ENCODE measurements around the gene PDIA5. TPM values are rescaled to one million over a fixed set of nuclear protein-coding genes. Genes with fewer than 3 reads are reported as not detected.

PDIA5 gene
- total RNA-seq, 1 donor from 2014 or later: 28.5 TPM

- TF ChIP-seq CTCF (conservative IDR thresholded peaks at IDR 0.05): no peak
- no peaks in the 10 kb centered on the region for H3K27me3 Mint-ChIP-seq
- H3K27ac Mint-ChIP-seq: no peak overlapping the region
- peaks cover 35% of the 10 kb centered on the region for H3K4me1 Mint-ChIP-seq (ENCODE audit: unreplicated experiment)
- H3K9me3 Mint-ChIP-seq: no peaks in the 10 kb centered on the region
- H3K4me3 Mint-ChIP-seq: no peak overlapping the region
- peaks cover 9% of the 10 kb centered on the region for H3K36me3 Mint-ChIP-seq
- DNase-seq (ENCODE audit: extremely low spot score, unreplicated experiment): no peak
These were observed 22.9 kb downstream of the PDIA5 start for GRCh38 chr3:123089611-123090331.

- Mint-ChIP-seq H3K27ac (peak overlapping the region; percentile 37), H3K9me3 (no peaks in the 10 kb centered on the region), H3K4me1 (ENCODE audit: unreplicated experiment) (peaks cover 23% of the 10 kb centered on the region), H3K27me3 (no peaks in the 10 kb centered on the region), H3K36me3 (peaks cover 9% of the 10 kb centered on the region), H3K4me3 (no peak overlapping the region)
- TF ChIP-seq CTCF (conservative IDR thresholded peaks at IDR 0.05): no peak
- no peak for DNase-seq (ENCODE audit: extremely low spot score, unreplicated experiment)
These were observed 24.1 kb downstream of the PDIA5 start for GRCh38 chr3:123090728-123091531.

- no peak for TF ChIP-seq CTCF (conservative IDR thresholded peaks at IDR 0.05)
- Mint-ChIP-seq H3K4me1 (ENCODE audit: unreplicated experiment) (peaks cover 13% of the 10 kb centered on the region), H3K27me3 (no peaks in the 10 kb centered on the region), H3K36me3 (peaks cover 9% of the 10 kb centered on the region), H3K4me3 (no peak overlapping the region), H3K27ac (no peak overlapping the region), H3K9me3 (no peaks in the 10 kb centered on the region)
- no peak for DNase-seq (ENCODE audit: extremely low spot score, unreplicated experiment)
These were observed 25.4 kb downstream of the PDIA5 start for GRCh38 chr3:123092243-123092642.

GRCh38 chr3:123093696-123094095 is 26.9 kb downstream of the PDIA5 start:
- Mint-ChIP-seq H3K27ac (no peak overlapping the region), H3K27me3 (no peaks in the 10 kb centered on the region), H3K9me3 (no peaks in the 10 kb centered on the region), H3K36me3 (peaks cover 9% of the 10 kb centered on the region), H3K4me1 (ENCODE audit: unreplicated experiment) (peaks cover 6% of the 10 kb centered on the region), H3K4me3 (no peak overlapping the region)
- DNase-seq (ENCODE audit: extremely low spot score, unreplicated experiment): no peak
- no peak for TF ChIP-seq CTCF (conservative IDR thresholded peaks at IDR 0.05)

GRCh38 chr3:123094516-123095313 is 27.9 kb downstream of the PDIA5 start:
- peaks cover 14% of the 10 kb centered on the region for H3K36me3 Mint-ChIP-seq
- no peak for DNase-seq (ENCODE audit: extremely low spot score, unreplicated experiment)
- peaks cover 6% of the 10 kb centered on the region for H3K4me1 Mint-ChIP-seq (ENCODE audit: unreplicated experiment)
- no peaks in the 10 kb centered on the region for H3K9me3 Mint-ChIP-seq
- no peak overlapping the region for H3K27ac Mint-ChIP-seq
- H3K4me3 Mint-ChIP-seq: no peak overlapping the region
- no peaks in the 10 kb centered on the region for H3K27me3 Mint-ChIP-seq
- no peak for TF ChIP-seq CTCF (conservative IDR thresholded peaks at IDR 0.05)

All from type B pancreatic cell (in vitro differentiated cells).